ENCODE measurements around the gene DAB1. TPM values are rescaled to one million over a fixed set of nuclear protein-coding genes. Genes with fewer than 3 reads are reported as not detected.

Gene DAB1
- total and polyA plus RNA-seq, 2 of the 8 experiments (the other 6 are each of a cell fraction or from before 2014, with no cell fraction given): 4.4 to 11.8 TPM

DNA sequence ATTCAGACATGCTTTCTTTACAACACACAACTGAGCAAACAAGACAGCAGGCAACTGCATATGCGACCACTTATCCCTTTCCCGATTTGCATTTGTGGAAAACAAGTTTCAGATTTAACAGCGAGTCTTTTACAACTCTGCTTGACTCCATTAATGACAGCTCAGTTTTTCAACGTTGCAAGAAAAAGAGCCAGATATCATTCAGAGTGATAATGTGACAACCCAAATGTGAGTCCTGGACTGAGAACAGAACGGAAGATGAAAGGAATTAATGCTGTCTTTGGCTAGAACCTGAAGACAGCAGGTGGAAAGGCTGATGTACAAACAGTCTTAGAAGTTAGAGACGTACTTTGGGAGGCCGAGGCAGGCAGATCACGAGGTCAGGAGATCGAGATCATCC, 375.0 kb downstream of the DAB1 start:
- no peak overlapping the region for H4K5ac ChIP-seq (ENCODE audit: insufficient read length, low read depth, low read length)
- no peaks in the 10 kb centered on the region for H3K79me1 ChIP-seq (ENCODE audit: low read depth, low read length)
- no peak overlapping the region for H2BK12ac ChIP-seq (ENCODE audit: low read depth, low read length)
- POLR2A ChIA-PET (ENCODE audit: partially characterized antibody): no interaction called here
- no peak for FAIRE-seq
- no peak overlapping the region for H4K8ac ChIP-seq (ENCODE audit: extremely low read depth, insufficient read depth, low read length)
- H2AK5ac ChIP-seq (ENCODE audit: low read depth, low read length): no peak overlapping the region
- H3K36me3 ChIP-seq (ENCODE audit: control insufficient read depth in 2 of 4, insufficient read depth in 4 of 4, low read length in 3 of 4): no peaks in the 10 kb centered on the region
- no peaks in the 10 kb centered on the region for H4K20me1 ChIP-seq (replicated peaks in 1 of 2; ENCODE audit: control insufficient read depth in 1 of 2, insufficient read depth in 2 of 2, low read length in 2 of 2)
- no peak overlapping the region for H2BK20ac ChIP-seq (ENCODE audit: low read length)
- peaks cover 0 to 7% (median 2%) of the 10 kb centered on the region in 4 experiments; a peak in 3 of 7 replicates for H3K4me1 ChIP-seq (replicated peaks in 1 of 4; ENCODE audit: control insufficient read depth in 3 of 4, insufficient read depth in 4 of 4, low read length in 3 of 4)
- H2BK15ac ChIP-seq (ENCODE audit: low read length): no peak overlapping the region
- H3K4me3 ChIP-seq (ENCODE audit: extremely low read depth in 1 of 4, insufficient read depth in 2 of 4, low read depth in 3 of 4, low read length in 4 of 4): no peak overlapping the region
- CTCF ChIA-PET (ENCODE audit: partially characterized antibody): interaction anchor here (1.4 to 1.7 kb wide), 3 partner anchors 9 to 25 kb away, joined by 3 read pairs; no protein-coding TSS in a partner anchor
- no peak for DNase-seq (ENCODE audit: low read depth in 1 of 2, low spot score in 2 of 2)
- H3K79me2 ChIP-seq (ENCODE audit: control insufficient read depth in 1 of 2, insufficient read depth in 2 of 2, low read length in 2 of 2): no peaks in the 10 kb centered on the region
- H3K9me3 ChIP-seq (ENCODE audit: insufficient read depth in 2 of 2, low read depth in 1 of 2, low read length in 1 of 2): no peaks in the 10 kb centered on the region
- H2AFZ ChIP-seq (ENCODE audit: low read length): no peak overlapping the region
- H3K56ac ChIP-seq (replicated peaks; ENCODE audit: insufficient read length, low read depth, low read length): no peak overlapping the region
- no peak overlapping the region for H3K4ac ChIP-seq (replicated peaks; ENCODE audit: insufficient read length, low read depth, low read length)
- H3K9ac ChIP-seq (replicated peaks in 1 of 4; ENCODE audit: extremely low read depth in 1 of 4, low read depth in 3 of 4, low read length in 3 of 4): no peak overlapping the region
- H2BK120ac ChIP-seq (replicated peaks; ENCODE audit: low read depth, low read length): no peak overlapping the region
- no peak overlapping the region for H3K18ac ChIP-seq (ENCODE audit: extremely low read depth, low read length)
- H3K27ac ChIP-seq (ENCODE audit: low read depth, low read length): no peak overlapping the region
- no peaks in the 10 kb centered on the region for H3K23me2 ChIP-seq (ENCODE audit: low read depth, low read length)
- H4K91ac ChIP-seq (replicated peaks; ENCODE audit: insufficient read length, low read length): no peak overlapping the region
- no peaks in the 10 kb centered on the region for H3K27me3 ChIP-seq (replicated peaks in 1 of 4; ENCODE audit: control insufficient read depth in 3 of 4, extremely low read depth in 1 of 4, insufficient read depth in 3 of 4, low read length in 3 of 4)
- 68% methylated on average over 9 of the region's 9 CpGs; no CpG with 5 or more reads in 1 of the 2 experiments for WGBS, 2 experiments (ENCODE audit: extremely low coverage in 1 of 2, insufficient coverage in 1 of 2, insufficient read length in 1 of 2, insufficient replicate concordance in 2 of 2, low coverage in 1 of 2, low lambda C conversion rate in 2 of 2, missing lambda C conversion rate in 1 of 2)
- no peak overlapping the region for H2BK5ac ChIP-seq (ENCODE audit: low read depth, low read length)
- H3K14ac ChIP-seq (ENCODE audit: insufficient read length): no peak overlapping the region
- H3K4me2 ChIP-seq (ENCODE audit: insufficient read depth in 1 of 2, low read depth in 2 of 2, low read length in 2 of 2): peak overlapping the region in 1 of 2 experiments; percentile 14; a peak in 1 of 4 replicates
- no peak overlapping the region for H3K23ac ChIP-seq (ENCODE audit: insufficient read length)
- TF ChIP-seq PHF8 (conservative IDR thresholded peaks at IDR 0.05; ENCODE audit: low read depth, low read length) (no peak), CHD2 (IDR thresholded peaks at IDR 0.05; ENCODE audit: low read length) (no peak), RNF2 (IDR thresholded peaks at IDR 0.05; ENCODE audit: borderline replicate concordance, low read depth, low read length, missing control alignments, poor library complexity, severe bottlenecking) (no peak), BACH1 (IDR thresholded peaks at IDR 0.05; ENCODE audit: low read length) (no peak), CEBPB (IDR thresholded peaks at IDR 0.05; ENCODE audit: low read depth, low read length) (no peak), HDAC6 (IDR thresholded peaks at IDR 0.05; ENCODE audit: low read depth, low read length) (no peak), TBP (IDR thresholded peaks at IDR 0.05; ENCODE audit: low read depth, low read length) (no peak), SP4 (IDR thresholded peaks at IDR 0.05; ENCODE audit: low read length) (no peak), JUN (IDR thresholded peaks at IDR 0.05; ENCODE audit: low read depth, low read length) (no peak), CHD1 (IDR thresholded peaks at IDR 0.05; ENCODE audit: low read depth, low read length) (no peak), CBX5 (IDR thresholded peaks at IDR 0.05; ENCODE audit: low read depth, low read length) (no peak), CREB1 (IDR thresholded peaks at IDR 0.05) (no peak), SP2 (IDR thresholded peaks at IDR 0.05; ENCODE audit: low read length) (no peak)
- TF ChIP-seq, protein P1, sequence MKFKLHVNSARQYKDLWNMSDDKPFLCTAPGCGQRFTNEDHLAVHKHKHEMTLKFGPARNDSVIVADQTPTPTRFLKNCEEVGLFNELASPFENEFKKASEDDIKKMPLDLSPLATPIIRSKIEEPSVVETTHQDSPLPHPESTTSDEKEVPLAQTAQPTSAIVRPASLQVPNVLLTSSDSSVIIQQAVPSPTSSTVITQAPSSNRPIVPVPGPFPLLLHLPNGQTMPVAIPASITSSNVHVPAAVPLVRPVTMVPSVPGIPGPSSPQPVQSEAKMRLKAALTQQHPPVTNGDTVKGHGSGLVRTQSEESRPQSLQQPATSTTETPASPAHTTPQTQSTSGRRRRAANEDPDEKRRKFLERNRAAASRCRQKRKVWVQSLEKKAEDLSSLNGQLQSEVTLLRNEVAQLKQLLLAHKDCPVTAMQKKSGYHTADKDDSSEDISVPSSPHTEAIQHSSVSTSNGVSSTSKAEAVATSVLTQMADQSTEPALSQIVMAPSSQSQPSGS (IDR thresholded peaks at IDR 0.05; ENCODE audit: low read length): no peak

All from H1 (cell line).